ENCODE data around the gene MYCBP2. TPM values are rescaled to one million over a fixed set of nuclear protein-coding genes. Genes with fewer than 3 reads are reported as not detected.

The MYCBP2 gene
- total RNA-seq, 1 experiment from 2014 or later: 51.8 TPM

- Mint-ChIP-seq H3K36me3 (ENCODE audit: insufficient read depth, unreplicated experiment) (peaks cover 75% of the 10 kb centered on the region), H3K27me3 (ENCODE audit: insufficient read depth, unreplicated experiment) (no peaks in the 10 kb centered on the region), H3K9me3 (ENCODE audit: unreplicated experiment) (no peaks in the 10 kb centered on the region), H3K27ac (ENCODE audit: low read depth, unreplicated experiment) (no peak overlapping the region), H3K4me3 (ENCODE audit: unreplicated experiment) (no peak overlapping the region), H3K4me1 (ENCODE audit: insufficient read depth, unreplicated experiment) (no peaks in the 10 kb centered on the region)
- TF ChIP-seq CTCF (IDR thresholded peaks at IDR 0.05; ENCODE audit: unreplicated experiment): no peak
- intact Hi-C loops (cut with micrococcal nuclease): no loop called here
- ChIA-PET CTCF (no interaction called here), POLR2A (interaction anchor here (0.6 kb wide), 1 partner anchor 10 kb away, joined by 4 read pairs; no protein-coding TSS in a partner anchor)
- no TSS peak for BruUV-seq (replicated peaks)
- DNase-seq (ENCODE audit: unreplicated experiment): no peak
Measured at GRCh38 chr13:77177646-77178045, 149.2 kb downstream of the MYCBP2 start.

- CTCF ChIA-PET: interaction anchor here (0.7 kb wide), 1 partner anchor 303 kb away, joined by 3 read pairs; no protein-coding TSS in a partner anchor
- H3K27ac Mint-ChIP-seq (ENCODE audit: low read depth, unreplicated experiment): no peak overlapping the region
- H3K36me3 Mint-ChIP-seq (ENCODE audit: insufficient read depth, unreplicated experiment): peaks cover 67% of the 10 kb centered on the region
- H3K4me3 Mint-ChIP-seq (ENCODE audit: unreplicated experiment): no peak overlapping the region
- peak; percentile 27 for DNase-seq (ENCODE audit: unreplicated experiment)
- H3K27me3 Mint-ChIP-seq (ENCODE audit: insufficient read depth, unreplicated experiment): no peaks in the 10 kb centered on the region
- intact Hi-C loops (cut with micrococcal nuclease): no loop called here
- H3K9me3 Mint-ChIP-seq (ENCODE audit: unreplicated experiment): no peaks in the 10 kb centered on the region
- BruUV-seq (replicated peaks): no TSS peak
- no peaks in the 10 kb centered on the region for H3K4me1 Mint-ChIP-seq (ENCODE audit: insufficient read depth, unreplicated experiment)
- no peak for TF ChIP-seq CTCF (IDR thresholded peaks at IDR 0.05; ENCODE audit: unreplicated experiment)
- POLR2A ChIA-PET: no interaction called here
Measured at GRCh38 chr13:77176350-77176749, 150.5 kb downstream of the MYCBP2 start.

GRCh38 chr13:77172650-77173049 lies 154.2 kb downstream of the MYCBP2 start:
- Mint-ChIP-seq H3K4me3 (ENCODE audit: unreplicated experiment) (no peak overlapping the region), H3K36me3 (ENCODE audit: insufficient read depth, unreplicated experiment) (peaks cover 68% of the 10 kb centered on the region), H3K9me3 (ENCODE audit: unreplicated experiment) (no peaks in the 10 kb centered on the region), H3K27ac (ENCODE audit: low read depth, unreplicated experiment) (no peak overlapping the region), H3K27me3 (ENCODE audit: insufficient read depth, unreplicated experiment) (no peaks in the 10 kb centered on the region), H3K4me1 (ENCODE audit: insufficient read depth, unreplicated experiment) (no peaks in the 10 kb centered on the region)
- no peak for DNase-seq (ENCODE audit: unreplicated experiment)
- intact Hi-C loops (cut with micrococcal nuclease): no loop called here
- no peak for TF ChIP-seq CTCF (IDR thresholded peaks at IDR 0.05; ENCODE audit: unreplicated experiment)
- no TSS peak for BruUV-seq (replicated peaks)
- ChIA-PET CTCF (interaction anchor here (0.8 to 0.9 kb wide), 2 partner anchors 19 to 305 kb away, joined by 3 to 5 read pairs; no protein-coding TSS in a partner anchor), POLR2A (interaction anchor here (0.9 kb wide), 1 partner anchor 11 kb away, joined by 3 read pairs; no protein-coding TSS in a partner anchor)

- H3K27me3 Mint-ChIP-seq (ENCODE audit: insufficient read depth, unreplicated experiment): no peaks in the 10 kb centered on the region
- TF ChIP-seq CTCF (IDR thresholded peaks at IDR 0.05; ENCODE audit: unreplicated experiment): no peak
- H3K9me3 Mint-ChIP-seq (ENCODE audit: unreplicated experiment): no peaks in the 10 kb centered on the region
- DNase-seq (ENCODE audit: unreplicated experiment): no peak
- H3K4me1 Mint-ChIP-seq (ENCODE audit: insufficient read depth, unreplicated experiment): no peaks in the 10 kb centered on the region
- CTCF ChIA-PET: no interaction called here
- POLR2A ChIA-PET: interaction anchor here (0.6 to 0.8 kb wide), 2 partner anchors 130 to 153 kb away, joined by 3 to 4 read pairs; no protein-coding TSS in a partner anchor
- H3K4me3 Mint-ChIP-seq (ENCODE audit: unreplicated experiment): no peak overlapping the region
- no peak overlapping the region for H3K27ac Mint-ChIP-seq (ENCODE audit: low read depth, unreplicated experiment)
- intact Hi-C loops (cut with micrococcal nuclease): no loop called here
- H3K36me3 Mint-ChIP-seq (ENCODE audit: insufficient read depth, unreplicated experiment): peaks cover 59% of the 10 kb centered on the region
- BruUV-seq (replicated peaks): no TSS peak
Measured at GRCh38 chr13:77171451-77171850, 155.4 kb downstream of the MYCBP2 start.

Data from MCF 10A (cell line).